COR-L47 (cell line): Measurements from ENCODE around the gene OR6C68.
"Not testable (repeated sequence)": the region's sequence is repeated elsewhere in the genome, so short reads cannot be mapped to it uniquely, and the experiment has no call there.

Experiments
- DNase-seq: peaks from one replicate; lab custom pipeline; 2025; lab: John Stamatoyannopoulos, UW

Gene OR6C68

GRCh38 chr12:55492078-55492477 lies at the start of gene OR6C68:
Gene OR6C68, plus strand, starts transcription at chr12:55492378. Its CDS starts 0 bp downstream, at chr12:55492378.
- no peak for DNase-seq

DNA sequence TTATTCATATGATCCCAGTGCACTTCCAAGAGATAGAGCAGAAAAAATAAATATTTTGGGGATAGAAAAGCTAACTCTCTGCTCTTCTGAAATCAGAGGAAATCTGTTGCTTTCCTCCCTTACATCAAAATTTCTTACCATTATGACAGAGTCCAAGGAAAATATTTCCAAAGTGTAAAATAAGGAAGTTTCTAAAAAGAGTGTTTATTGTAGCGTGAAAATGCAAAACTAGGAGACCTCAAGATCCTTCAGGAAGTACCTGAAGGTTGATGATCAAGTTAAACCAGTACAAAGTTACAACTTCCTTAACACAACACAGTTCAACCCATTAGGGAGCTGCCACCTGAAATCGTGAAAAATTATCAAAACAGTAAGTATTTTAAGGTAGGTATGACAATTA lies 48.4 kb upstream of the OR6C68 start, which contains the start of gene OR6C2:
Gene OR6C2 (plus strand): TSS at position 301 of the 400 bp plus-strand sequence. CDS start 8,138 bp downstream, outside the sequence.
- no peak for DNase-seq

- DNase-seq = no peak
These were observed 46.8 kb upstream of the OR6C68 start for GRCh38 chr12:55445357-55445756.

DNA sequence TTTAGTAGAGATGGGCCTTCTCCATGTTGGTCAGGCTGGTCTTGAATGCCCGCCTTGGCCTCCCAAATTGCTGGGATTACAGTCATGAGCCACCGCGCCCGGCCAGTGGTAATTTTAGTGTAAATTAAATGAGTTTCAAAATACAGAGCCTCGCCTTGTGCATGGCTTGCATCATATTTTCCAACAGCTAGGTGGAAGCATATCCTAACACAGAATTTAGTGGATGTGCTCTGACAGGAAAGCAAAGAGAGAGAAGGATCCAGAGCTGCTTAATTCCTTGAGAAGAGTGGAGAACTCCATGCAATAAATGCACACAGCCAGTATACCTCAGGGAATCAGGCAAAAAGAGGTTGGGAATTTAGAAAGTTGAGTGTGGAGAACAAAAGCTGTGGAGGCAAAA lies 45.9 kb upstream of the OR6C68 start:
- no peak for DNase-seq

DNA sequence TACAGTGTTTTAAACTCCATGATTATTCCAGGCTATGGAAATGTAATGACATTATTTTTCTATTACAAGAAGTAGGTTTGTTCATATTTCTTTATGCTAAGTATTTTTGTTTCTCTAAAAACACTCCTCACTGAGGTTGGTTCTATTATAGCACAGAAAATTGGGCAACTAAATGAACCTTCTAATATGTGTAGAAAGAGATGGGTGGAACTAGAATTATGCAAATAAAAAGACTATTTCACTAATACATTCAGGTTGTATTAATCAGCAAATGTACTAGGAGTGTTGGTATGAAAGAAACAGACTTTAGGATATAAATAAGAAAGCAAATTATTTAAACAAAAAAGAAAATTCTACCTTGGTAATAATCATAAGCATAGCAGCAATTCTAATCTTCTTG lies 43.4 kb upstream of the OR6C68 start:
- DNase-seq = no peak

GRCh38 chr12:55464926-55465325 lies 27.3 kb upstream of the OR6C68 start:
- not testable (repeated sequence) for DNase-seq

DNA sequence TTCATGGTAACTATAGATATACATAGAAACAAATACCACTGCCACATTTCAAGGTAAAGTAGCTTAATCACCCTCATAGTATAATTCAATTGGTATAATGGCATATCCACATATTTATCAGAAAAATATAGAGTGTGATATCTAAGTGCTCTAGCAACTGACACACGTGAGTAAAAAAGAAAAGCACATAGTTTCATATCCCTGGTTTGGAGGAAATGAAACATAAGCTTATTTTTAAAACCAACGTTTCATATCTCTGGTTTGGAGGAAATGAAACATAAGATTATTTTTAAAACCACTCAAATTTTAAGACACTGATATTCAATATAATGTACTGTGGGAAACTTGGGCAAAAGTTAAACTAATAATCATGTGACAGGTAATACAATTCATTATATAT lies 24.3 kb upstream of the OR6C68 start:
- no peak for DNase-seq

DNA sequence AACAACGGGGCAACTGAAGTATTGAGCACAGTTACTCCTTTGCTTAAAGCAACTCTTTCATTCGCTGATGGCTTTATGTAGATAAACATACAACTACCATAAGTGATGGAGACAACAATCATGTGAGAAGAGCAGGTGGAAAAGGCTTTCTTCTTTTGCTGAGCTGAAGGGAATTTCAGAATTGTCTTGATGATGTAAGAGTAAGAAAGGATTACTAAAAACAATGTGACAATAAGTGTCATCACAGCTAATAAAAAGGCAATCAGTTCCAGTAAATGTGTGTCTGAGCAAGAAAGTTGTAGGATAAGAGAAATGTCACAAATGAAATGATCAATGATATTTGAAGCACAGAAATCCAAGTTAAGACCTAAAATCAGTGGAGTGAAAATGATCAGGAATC lies 22.9 kb upstream of the OR6C68 start:
- no peak for DNase-seq

GRCh38 chr12:55470088-55470829 lies 21.9 kb upstream of the OR6C68 start, which contains the start of gene OR6C70:
Gene OR6C70, minus strand, starts transcription at chr12:55470138. Its CDS starts 0 bp downstream, at chr12:55470138.
- DNase-seq = no peak

GRCh38 chr12:55472264-55472663 lies 19.9 kb upstream of the OR6C68 start:
- no peak for DNase-seq

- not testable (repeated sequence) for DNase-seq
These were observed 13.0 kb upstream of the OR6C68 start for GRCh38 chr12:55479136-55479535.

GRCh38 chr12:55484284-55484683 lies 7.9 kb upstream of the OR6C68 start:
- DNase-seq = not testable (repeated sequence)

DNA sequence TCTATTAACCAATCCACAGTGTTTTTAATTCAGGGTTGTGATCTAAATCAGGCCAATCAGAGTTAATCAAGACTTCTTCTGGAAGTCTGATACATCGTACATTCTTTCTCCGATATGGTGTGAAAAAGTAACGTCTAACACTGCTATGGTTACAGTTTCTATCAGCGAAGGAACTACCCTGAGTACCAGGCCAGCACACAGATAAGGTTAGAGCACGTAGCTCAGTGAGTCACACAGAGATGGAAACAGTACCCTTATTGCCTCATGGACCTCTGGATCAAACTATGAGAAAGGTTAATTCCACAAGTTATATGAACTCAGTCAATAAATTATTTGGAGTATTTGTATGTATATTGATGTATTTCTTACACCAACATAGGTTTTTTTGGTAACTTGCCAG lies 3.3 kb downstream of the OR6C68 start:
- DNase-seq = no peak

GRCh38 chr12:55499231-55499630 lies 7.1 kb downstream of the OR6C68 start:
- no peak for DNase-seq

GRCh38 chr12:55499810-55500252 lies 7.7 kb downstream of the OR6C68 start:
- no peak for DNase-seq

- no peak for DNase-seq
These were observed 9.4 kb downstream of the OR6C68 start for GRCh38 chr12:55501601-55502000.

DNA sequence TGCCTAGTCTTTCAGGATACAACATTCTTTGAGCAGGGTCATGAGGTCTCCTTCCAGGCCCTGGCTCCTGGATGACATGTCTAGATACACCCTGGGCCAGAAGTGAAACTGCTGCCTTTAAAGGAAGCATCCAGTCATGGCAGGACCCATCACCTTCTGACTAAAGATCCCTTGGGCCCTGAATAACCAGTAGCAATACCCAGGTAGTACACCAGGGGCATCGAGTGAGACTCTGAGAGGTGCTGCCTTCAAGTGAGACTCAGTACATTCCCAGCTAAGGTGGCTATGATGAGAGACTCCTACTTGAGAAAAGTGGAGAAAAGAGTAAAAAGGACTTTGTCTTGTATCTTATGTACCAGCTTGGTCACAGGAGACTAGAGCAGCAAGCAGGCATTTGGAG lies 23.5 kb downstream of the OR6C68 start:
- no peak for DNase-seq

- DNase-seq = no peak
These were observed 24.2 kb downstream of the OR6C68 start for GRCh38 chr12:55516391-55516790.
